Gastroesophageal sphincter (tissue), 3 donors: ENCODE results near the gene C1QTNF9.

Experiments
- POLR2A ChIP-seq, 2 donors: fragments of 450-650 bp; IDR thresholded peaks; one replicate each; pipeline ENCODE4 v1.6.1; 2017; ENCODE audit warnings: antibody characterized with exemption in 2 of 2, mild to moderate bottlenecking in 2 of 2, moderate library complexity in 1 of 2
- TF ChIP-seq, protein P1 (sequence below), 4 experiments: fragments of 200-600 bp in 2 of 4; fragments of 450-650 bp in 2 of 4; sonication (generic) in 1 of 4; IDR thresholded peaks; one replicate each; pipeline ENCODE4 v1.5.1; 2017 to 2019; ENCODE audit warnings: antibody characterized with exemption in 4 of 4, mild to moderate bottlenecking in 2 of 4, moderate library complexity in 2 of 4

DNA sequence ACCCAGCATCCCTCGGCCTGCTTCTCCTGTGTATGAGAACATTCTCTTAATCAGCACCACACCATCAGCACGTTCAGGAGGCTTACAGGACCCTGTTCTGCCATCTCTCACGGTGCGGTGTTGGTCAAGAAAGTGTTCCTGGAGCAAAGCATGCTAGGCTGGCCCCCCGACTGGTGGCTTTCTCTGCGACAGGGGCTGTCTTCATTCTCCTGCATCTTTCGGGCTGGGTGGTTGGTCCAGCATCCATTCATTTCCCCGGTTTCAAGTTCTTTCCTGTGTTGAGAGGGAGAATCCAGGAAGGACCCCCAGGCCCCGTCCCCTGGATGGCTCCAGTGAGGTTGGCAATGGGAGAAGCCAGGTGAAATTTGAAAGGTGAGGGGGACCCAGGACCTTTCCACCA is 55.8 kb downstream of the C1QTNF9 start:
- TF ChIP-seq, protein P1, sequence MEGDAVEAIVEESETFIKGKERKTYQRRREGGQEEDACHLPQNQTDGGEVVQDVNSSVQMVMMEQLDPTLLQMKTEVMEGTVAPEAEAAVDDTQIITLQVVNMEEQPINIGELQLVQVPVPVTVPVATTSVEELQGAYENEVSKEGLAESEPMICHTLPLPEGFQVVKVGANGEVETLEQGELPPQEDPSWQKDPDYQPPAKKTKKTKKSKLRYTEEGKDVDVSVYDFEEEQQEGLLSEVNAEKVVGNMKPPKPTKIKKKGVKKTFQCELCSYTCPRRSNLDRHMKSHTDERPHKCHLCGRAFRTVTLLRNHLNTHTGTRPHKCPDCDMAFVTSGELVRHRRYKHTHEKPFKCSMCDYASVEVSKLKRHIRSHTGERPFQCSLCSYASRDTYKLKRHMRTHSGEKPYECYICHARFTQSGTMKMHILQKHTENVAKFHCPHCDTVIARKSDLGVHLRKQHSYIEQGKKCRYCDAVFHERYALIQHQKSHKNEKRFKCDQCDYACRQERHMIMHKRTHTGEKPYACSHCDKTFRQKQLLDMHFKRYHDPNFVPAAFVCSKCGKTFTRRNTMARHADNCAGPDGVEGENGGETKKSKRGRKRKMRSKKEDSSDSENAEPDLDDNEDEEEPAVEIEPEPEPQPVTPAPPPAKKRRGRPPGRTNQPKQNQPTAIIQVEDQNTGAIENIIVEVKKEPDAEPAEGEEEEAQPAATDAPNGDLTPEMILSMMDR (IDR thresholded peaks at IDR 0.05) = no peak
- TF ChIP-seq POLR2A (IDR thresholded peaks at IDR 0.05) = no peak
